H1 (cell line): Measurements from ENCODE around the gene NADK. TPM values are rescaled to one million over a fixed set of nuclear protein-coding genes. Genes with fewer than 3 reads are reported as not detected.

Experiments
- CTCF ChIA-PET: fragments of 300-600 bp; sonication (Branson Sonifier 250); formaldehyde crosslinking; loops from one replicate; lab custom pipeline; 2021; ENCODE audit not compliant: partially characterized antibody; lab: Charles Lee
- POLR2A ChIA-PET: fragments of 300-600 bp; sonication (Branson Sonifier 250); formaldehyde crosslinking; loops from one replicate; lab custom pipeline; 2021; ENCODE audit warnings: inconsistent platforms; ENCODE audit not compliant: partially characterized antibody; lab: Charles Lee
- DNase-seq, 2 experiments: peaks; one replicate each; pipeline versions ENCODE4 v3.0.0 to v3.0.0-alpha.2; 2010 to 2022; ENCODE audit warnings: low spot score in 2 of 2, low read depth in 1 of 2, mixed read lengths in 1 of 2
- FAIRE-seq: peaks from 2 replicates; lab custom pipeline; 2011; peaks lifted over from hg19 to GRCh38; lab: Jason Lieb, UNC
- H2AFZ ChIP-seq: 2 replicates; pipeline ENCODE4 v1.8.1; 2012; ENCODE audit warnings: low read length, inconsistent platforms
- H2AK5ac ChIP-seq: 2 replicates; pipeline ENCODE4 v1.6.1; 2013; ENCODE audit warnings: low read depth, low read length
- H2BK120ac ChIP-seq: replicated peaks from 2 replicates; pipeline ENCODE3; 2013; ENCODE audit warnings: low read depth, low read length, inconsistent platforms
- H2BK12ac ChIP-seq: 2 replicates; pipeline ENCODE4 v1.6.1; 2013; ENCODE audit warnings: low read depth, low read length
- H2BK15ac ChIP-seq: 2 replicates; pipeline ENCODE4 v1.6.1; 2013; ENCODE audit warnings: low read length
- H2BK20ac ChIP-seq: 2 replicates; pipeline ENCODE4 v1.6.1; 2013; ENCODE audit warnings: low read length
- H2BK5ac ChIP-seq: 2 replicates; pipeline ENCODE4 v1.6.1; 2013; ENCODE audit warnings: low read depth, low read length
- H3K14ac ChIP-seq: 2 replicates; pipeline ENCODE4 v1.6.1; 2013; ENCODE audit warnings: inconsistent platforms; ENCODE audit not compliant: insufficient read length
- H3K18ac ChIP-seq: 2 replicates; pipeline ENCODE4 v1.6.1; 2013; ENCODE audit warnings: low read length; ENCODE audit errors: extremely low read depth
- H3K23ac ChIP-seq: 2 replicates; pipeline ENCODE4 v1.6.1; 2013; ENCODE audit warnings: inconsistent platforms; ENCODE audit not compliant: insufficient read length
- H3K23me2 ChIP-seq: 2 replicates; pipeline ENCODE4 v1.6.1; 2013; ENCODE audit warnings: low read depth, low read length
- H3K27ac ChIP-seq: 2 replicates; pipeline ENCODE4 v1.6.1; 2011; ENCODE audit warnings: low read depth, low read length, inconsistent platforms
- H3K27me3 ChIP-seq, 4 experiments: replicated peaks in 1 of 4; 1 replicate in 1 of 4; 2 replicates in 3 of 4; pipeline versions ENCODE4 v1.6.1 to v1.8.1; 2011 to 2013; ENCODE audit warnings: low read length in 3 of 4, mild to moderate bottlenecking in 3 of 4, inconsistent platforms in 2 of 4, mixed read lengths in 2 of 4, moderate library complexity in 1 of 4; ENCODE audit not compliant: control insufficient read depth in 3 of 4, insufficient read depth in 3 of 4; ENCODE audit errors: extremely low read depth in 1 of 4
- H3K36me3 ChIP-seq, 4 experiments: 2 replicates each; pipeline versions ENCODE4 v1.6.1 to v1.8.1; 2011 to 2013; ENCODE audit warnings: mild to moderate bottlenecking in 4 of 4, low read length in 3 of 4, moderate library complexity in 2 of 4, control low read depth in 1 of 4, inconsistent platforms in 1 of 4; ENCODE audit not compliant: insufficient read depth in 4 of 4, control insufficient read depth in 2 of 4
- H3K4ac ChIP-seq: replicated peaks from 2 replicates; pipeline ENCODE3; 2013; ENCODE audit warnings: low read length, low read depth, mixed read lengths, inconsistent platforms; ENCODE audit not compliant: insufficient read length
- H3K4me1 ChIP-seq, 4 experiments: replicated peaks in 1 of 4; 1 replicate in 1 of 4; 2 replicates in 3 of 4; pipeline versions ENCODE4 v1.6.1 to v1.8.1; 2011 to 2013; ENCODE audit warnings: low read length in 3 of 4, inconsistent platforms in 2 of 4, mixed read lengths in 1 of 4; ENCODE audit not compliant: insufficient read depth in 4 of 4, control insufficient read depth in 3 of 4
- H3K4me2 ChIP-seq, 2 experiments: 2 replicates each; pipeline versions ENCODE4 v1.6.1 to v1.8.1; 2011 to 2013; ENCODE audit warnings: low read depth in 2 of 2, low read length in 2 of 2, control low read depth in 1 of 2, inconsistent platforms in 1 of 2, mild to moderate bottlenecking in 1 of 2; ENCODE audit not compliant: insufficient read depth in 1 of 2
- H3K4me3 ChIP-seq, 4 experiments: fragments of 200-600, 300-600 bp in 1 of 4; sonication (generic), shearing (Covaris generic), sonication (Bioruptor Twin) in 1 of 4; 2 replicates each; pipeline versions ENCODE4 v1.5.1 to v1.8.1; 2011 to 2016; ENCODE audit warnings: low read length in 4 of 4, low read depth in 3 of 4, control low read depth in 2 of 4, inconsistent platforms in 2 of 4, mild to moderate bottlenecking in 2 of 4, mixed read lengths in 1 of 4, moderate library complexity in 1 of 4; ENCODE audit not compliant: insufficient read depth in 2 of 4; ENCODE audit errors: extremely low read depth in 1 of 4
- H3K56ac ChIP-seq: replicated peaks from 2 replicates; pipeline ENCODE3; 2013; ENCODE audit warnings: low read depth, mild to moderate bottlenecking, mixed read lengths, low read length, inconsistent platforms; ENCODE audit not compliant: insufficient read length
- H3K79me1 ChIP-seq: 2 replicates; pipeline ENCODE4 v1.6.1; 2013; ENCODE audit warnings: low read depth, low read length, control low read depth
- H3K79me2 ChIP-seq, 2 experiments: 2 replicates each; pipeline versions ENCODE4 v1.6.1 to v1.8.1; 2012 to 2013; ENCODE audit warnings: low read length in 2 of 2, mild to moderate bottlenecking in 2 of 2, inconsistent platforms in 1 of 2; ENCODE audit not compliant: insufficient read depth in 2 of 2, control insufficient read depth in 1 of 2
- H3K9ac ChIP-seq, 4 experiments: replicated peaks in 1 of 4; 1 replicate in 1 of 4; 2 replicates in 3 of 4; pipeline versions ENCODE4 v1.6.1 to v1.8.1; 2011 to 2013; ENCODE audit warnings: low read depth in 3 of 4, low read length in 3 of 4, control low read depth in 2 of 4, mild to moderate bottlenecking in 2 of 4, moderate library complexity in 2 of 4, inconsistent platforms in 1 of 4; ENCODE audit errors: extremely low read depth in 1 of 4
- H3K9me3 ChIP-seq, 2 experiments: 2 replicates each; pipeline versions ENCODE4 v1.6.1 to v1.8.1; 2012 to 2013; ENCODE audit warnings: mild to moderate bottlenecking in 2 of 2, moderate library complexity in 2 of 2, control low read depth in 1 of 2, inconsistent platforms in 1 of 2, low read depth in 1 of 2, low read length in 1 of 2, mixed read lengths in 1 of 2; ENCODE audit not compliant: insufficient read depth in 2 of 2
- H4K20me1 ChIP-seq, 2 experiments: replicated peaks in 1 of 2; 2 replicates each; pipeline versions ENCODE3 to v1.8.1; 2011 to 2013; ENCODE audit warnings: inconsistent platforms in 2 of 2, low read length in 2 of 2, mild to moderate bottlenecking in 1 of 2; ENCODE audit not compliant: insufficient read depth in 2 of 2, control insufficient read depth in 1 of 2
- H4K5ac ChIP-seq: 2 replicates; pipeline ENCODE4 v1.6.1; 2013; ENCODE audit warnings: low read length, low read depth, mixed read lengths, inconsistent platforms; ENCODE audit not compliant: insufficient read length
- H4K8ac ChIP-seq: 2 replicates; pipeline ENCODE4 v1.8.0; 2013; ENCODE audit warnings: mild to moderate bottlenecking, moderate library complexity, low read length, inconsistent platforms; ENCODE audit not compliant: insufficient read depth; ENCODE audit errors: extremely low read depth
- H4K91ac ChIP-seq: replicated peaks from 2 replicates; pipeline ENCODE3; 2013; ENCODE audit warnings: low read length, mixed read lengths, inconsistent platforms; ENCODE audit not compliant: insufficient read length
- ASH2L ChIP-seq: fragments of 200-600, 300-600 bp; sonication (generic); IDR thresholded peaks from one replicate; pipeline ENCODE4 v1.7.1; 2017; ENCODE audit warnings: low read length
- CBX5 ChIP-seq: fragments of 300-800, 300-1000 bp; sonication (generic); IDR thresholded peaks from 2 replicates; pipeline ENCODE4 v1.7.1; 2016; ENCODE audit warnings: antibody characterized with exemption, low read length, low read depth
- EP300 ChIP-seq, 2 experiments: IDR thresholded peaks; 1 replicate in 1 of 2; 2 replicates in 1 of 2; pipeline ENCODE4 v1.6.1; 2011 to 2012; ENCODE audit warnings: low read depth in 2 of 2, low read length in 2 of 2, mild to moderate bottlenecking in 2 of 2, borderline replicate concordance in 1 of 2, inconsistent platforms in 1 of 2, moderate library complexity in 1 of 2
- KDM1A ChIP-seq: fragments of 200-600, 300-600 bp; sonication (generic); IDR thresholded peaks from 2 replicates; pipeline ENCODE4 v1.7.1; 2016; ENCODE audit warnings: mild to moderate bottlenecking, low read length, borderline replicate concordance
- NANOG ChIP-seq: IDR thresholded peaks from 2 replicates; pipeline ENCODE4 v1.6.1; 2011; ENCODE audit warnings: low read length, low read depth, mild to moderate bottlenecking, inconsistent platforms; ENCODE audit not compliant: insufficient read depth, poor library complexity, severe bottlenecking
- POLR2AphosphoS5 ChIP-seq: IDR thresholded peaks from 2 replicates; pipeline ENCODE4 v1.6.1; 2011; ENCODE audit warnings: low read depth, low read length
- RNF2 ChIP-seq: fragments of 200-900, 300-1000 bp; sonication (generic); IDR thresholded peaks from 2 replicates; pipeline ENCODE4 v1.7.1; 2016; ENCODE audit warnings: borderline replicate concordance, low read depth, mild to moderate bottlenecking, antibody characterized with exemption, low read length; ENCODE audit not compliant: poor library complexity, severe bottlenecking; ENCODE audit errors: missing control alignments
- SIRT6 ChIP-seq: IDR thresholded peaks from one replicate; pipeline ENCODE4 v1.7.1; 2012; ENCODE audit warnings: low read length, inconsistent platforms
- TBP ChIP-seq: IDR thresholded peaks from 2 replicates; pipeline ENCODE4 v1.6.1; 2011; ENCODE audit warnings: low read depth, low read length, improper control_type of control experiment
- TEAD4 ChIP-seq: IDR thresholded peaks from 2 replicates; pipeline ENCODE4 v1.6.1; 2012; ENCODE audit warnings: low read depth, low read length, inconsistent platforms, mixed read lengths
- YY1 ChIP-seq: IDR thresholded peaks from 2 replicates; pipeline ENCODE4 v1.6.1; 2011; ENCODE audit warnings: low read depth, mild to moderate bottlenecking, low read length
- WGBS, 2 experiments: shearing (Covaris generic) in 1 of 2; methylation state at CpG; one replicate each; pipeline versions ENCODE4 v1.1.6 to v1.1.7; 2013 to 2015; ENCODE audit warnings: low lambda C conversion rate in 2 of 2, mixed read lengths in 2 of 2, inconsistent platforms in 1 of 2, low coverage in 1 of 2, missing lambda C conversion rate in 1 of 2; ENCODE audit not compliant: insufficient replicate concordance in 2 of 2, insufficient coverage in 1 of 2, insufficient read length in 1 of 2; ENCODE audit errors: extremely low coverage in 1 of 2, missing lambda C conversion rate in 1 of 2; 5-methylcytosine and 5-hydroxymethylcytosine counted together
- polyA plus RNA-seq, 7 experiments: library from polyadenylated mRNA; depleted of rRNA in 3 of 7; stranded (reverse) in 5 of 7; unstranded in 2 of 7; fragments of >200 nt in 5 of 7; fragments of 200-250 nt in 2 of 7; gene quantifications; 1 replicate in 5 of 7; 2 replicates in 1 of 7; 4 replicates in 1 of 7; pipeline versions ENCODE4 v1.2.1 to v1.2.3, GENCODE V29; 2011 to 2013; ENCODE audit warnings: missing spikeins in 2 of 7, mixed read lengths in 2 of 7
- total RNA-seq: library from RNA; stranded (reverse); fragmentation: NEBNext Ultra II Directional; extraction: Animal tissue kit (Norgen Biotek cat#: 25700); gene quantifications from 2 replicates; pipeline ENCODE4 v1.2.1, GENCODE V29; 2021

The NADK gene
- total and polyA plus RNA-seq, 2 of the 8 experiments (the other 6 are each of a cell fraction or from before 2014, with no cell fraction given): 78.0 to 89.7 TPM

DNA sequence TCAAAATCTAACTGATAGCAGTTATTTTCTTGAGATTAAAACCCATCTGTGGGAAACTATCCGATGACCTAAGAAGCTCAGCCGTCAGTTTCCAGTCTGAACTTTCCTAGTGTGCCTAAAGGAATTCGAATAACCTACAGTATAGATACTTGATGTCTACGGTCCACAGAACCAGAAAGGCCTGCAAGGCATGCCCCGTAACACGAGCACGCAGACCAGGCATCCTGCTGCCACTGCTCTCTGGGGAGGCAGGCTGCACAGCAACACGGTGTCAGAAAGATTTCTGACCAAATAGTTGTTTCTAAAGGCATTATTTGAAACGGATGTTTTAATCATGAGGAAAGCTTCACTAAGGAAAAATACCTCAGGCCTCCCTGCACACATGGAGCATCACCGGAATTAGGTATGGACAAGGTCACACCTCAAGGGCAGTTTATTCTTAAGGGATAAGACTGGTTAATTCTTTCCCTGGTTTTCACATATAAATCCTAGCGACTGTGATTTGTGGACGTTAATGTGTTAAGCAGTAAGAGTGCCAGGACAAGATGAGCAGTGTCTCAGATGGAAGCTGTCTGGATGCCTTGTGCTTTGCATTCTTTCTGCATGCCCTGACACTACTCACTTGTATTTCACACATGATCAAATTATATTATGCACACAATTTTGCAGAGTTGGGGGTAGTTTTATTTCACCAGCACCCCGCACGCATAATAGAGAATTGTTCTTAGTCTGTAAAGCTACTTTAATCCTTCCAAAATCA lies 49.0 kb upstream of the NADK start:
- H3K79me1 ChIP-seq: peaks cover 6% of the 10 kb centered on the region
- CTCF ChIA-PET: interaction anchor here (0.6 to 1.3 kb wide), 11 partner anchors 16 to 263 kb away, joined by 3 to 5 read pairs (median 3); no protein-coding TSS in a partner anchor
- no peak overlapping the region; a peak in 2 of 7 replicates for H3K9ac ChIP-seq
- H2BK12ac ChIP-seq: no peak overlapping the region
- no peak overlapping the region for H3K4ac ChIP-seq
- H4K5ac ChIP-seq: no peak overlapping the region
- H3K23ac ChIP-seq: no peak overlapping the region
- H2AFZ ChIP-seq: no peak overlapping the region
- no peak overlapping the region for H4K8ac ChIP-seq
- 90% methylated on average over 14 of the region's 14 CpGs; no CpG with 5 or more reads in 1 of the 2 experiments for WGBS, 2 experiments
- no peak for DNase-seq
- H3K79me2 ChIP-seq: peaks cover 3 to 54% of the 10 kb centered on the region in 2 experiments; a peak in 2 of 4 replicates
- H3K4me2 ChIP-seq: no peak overlapping the region
- no peak overlapping the region for H3K56ac ChIP-seq
- no peak overlapping the region for H3K4me3 ChIP-seq
- H4K20me1 ChIP-seq: peaks cover 2 to 11% of the 10 kb centered on the region in 2 experiments
- H3K36me3 ChIP-seq: peaks cover 0 to 26% (median 9%) of the 10 kb centered on the region in 4 experiments; a peak in 5 of 8 replicates
- no peak overlapping the region for H2BK5ac ChIP-seq
- H3K14ac ChIP-seq: no peak overlapping the region
- no peak overlapping the region for H4K91ac ChIP-seq
- no peak overlapping the region for H2AK5ac ChIP-seq
- H2BK20ac ChIP-seq: no peak overlapping the region
- H3K4me1 ChIP-seq: no peaks in the 10 kb centered on the region; a peak in 1 of 7 replicates
- H3K18ac ChIP-seq: no peak overlapping the region
- H3K23me2 ChIP-seq: no peaks in the 10 kb centered on the region
- H2BK120ac ChIP-seq: no peak overlapping the region
- POLR2A ChIA-PET: interaction anchor here (0.8 to 1.0 kb wide), 4 partner anchors 9 to 77 kb away, joined by 3 to 7 read pairs (median 4); no protein-coding TSS in a partner anchor
- H3K9me3 ChIP-seq: no peaks in the 10 kb centered on the region
- H2BK15ac ChIP-seq: no peak overlapping the region
- peak; percentile 24 for FAIRE-seq
- no peak overlapping the region for H3K27ac ChIP-seq
- H3K27me3 ChIP-seq: no peaks in the 10 kb centered on the region
- TF ChIP-seq TBP (no peak), NANOG (no peak), ASH2L (no peak), RNF2 (no peak), POLR2AphosphoS5 (no peak), CBX5 (no peak), SIRT6 (no peak), TEAD4 (no peak), YY1 (no peak), KDM1A (no peak), EP300 (IDR thresholded peaks at IDR 0.05; ENCODE audit: borderline replicate concordance in 1 of 2, low read depth in 2 of 2, low read length in 2 of 2) (no peak)
